IMR-90 (cell line): ENCODE results near the gene ARHGAP15. TPM values are rescaled to one million over a fixed set of nuclear protein-coding genes. Genes with fewer than 3 reads are reported as not detected.

Experiments used
- ATAC-seq: fragments of 200-7000 bp; cut with Tn5 transposase; 2 replicates; pipeline ENCODE4 v1.9.1; 2020; ENCODE audit warnings: low read depth, mild to moderate bottlenecking, moderate library complexity
- BruUV-seq: library from RNA; stranded (reverse); fragments of 400-500 nt; replicated peaks from 2 replicates; lab custom pipeline; 2021; lab: Mats Ljungman, UMichigan
- CTCF ChIA-PET: fragments of 300-600 bp; formaldehyde crosslinking; extraction: SDS; loops from one replicate; lab custom pipeline; 2021; ENCODE audit warnings: antibody characterized with exemption; lab: Yijun Ruan, JAX
- POLR2A ChIA-PET: fragments of 300-600 bp; sonication (Branson Sonifier 250); formaldehyde crosslinking; loops from one replicate; lab custom pipeline; 2022; ENCODE audit warnings: antibody characterized with exemption; ENCODE audit not compliant: unreplicated experiment; lab: Charles Lee
- DNase-seq: peaks from one replicate; pipeline ENCODE4 v3.0.0; 2013
- H2AFZ ChIP-seq: replicated peaks from 2 replicates; pipeline ENCODE3; 2013; ENCODE audit warnings: low read length, mild to moderate bottlenecking; ENCODE audit not compliant: poor library complexity
- H2AK5ac ChIP-seq: 2 replicates; pipeline ENCODE4 v1.6.1; 2013; ENCODE audit warnings: low read depth, low read length, inconsistent platforms
- H2AK9ac ChIP-seq: replicated peaks from 2 replicates; pipeline ENCODE3; 2013; ENCODE audit warnings: mild to moderate bottlenecking, low read depth, low read length, moderate library complexity; ENCODE audit not compliant: poor library complexity
- H2BK120ac ChIP-seq: 2 replicates; pipeline ENCODE4 v1.6.1; 2013; ENCODE audit warnings: low read depth, low read length, inconsistent platforms
- H2BK15ac ChIP-seq: 3 replicates; pipeline ENCODE4 v1.6.1; 2013; ENCODE audit warnings: low read depth, low read length, inconsistent platforms
- H2BK20ac ChIP-seq: 2 replicates; pipeline ENCODE4 v1.6.1; 2013; ENCODE audit warnings: low read depth, mild to moderate bottlenecking, inconsistent platforms, low read length, moderate library complexity
- H2BK5ac ChIP-seq: 2 replicates; pipeline ENCODE4 v1.6.1; 2013; ENCODE audit warnings: mild to moderate bottlenecking, low read depth, low read length, inconsistent platforms; ENCODE audit not compliant: poor library complexity, severe bottlenecking
- H3K14ac ChIP-seq: replicated peaks from 2 replicates; pipeline ENCODE4 v1.6.1; 2013; ENCODE audit warnings: low read depth, low read length, inconsistent platforms
- H3K18ac ChIP-seq: 2 replicates; pipeline ENCODE4 v1.6.1; 2013; ENCODE audit warnings: low read depth, low read length, control low read depth
- H3K23ac ChIP-seq: 2 replicates; pipeline ENCODE4 v1.6.1; 2013; ENCODE audit warnings: low read depth, low read length, inconsistent platforms
- H3K27ac ChIP-seq: 2 replicates; pipeline ENCODE4 v1.5.1; 2013; ENCODE audit warnings: mild to moderate bottlenecking, control low read depth, low read length; ENCODE audit not compliant: insufficient read depth
- H3K27me3 ChIP-seq: 2 replicates; pipeline ENCODE4 v1.6.1; 2013; ENCODE audit warnings: low read length; ENCODE audit not compliant: control insufficient read depth, insufficient read depth
- H3K36me3 ChIP-seq: 2 replicates; pipeline ENCODE4 v1.6.1; 2013; ENCODE audit warnings: low read length, mixed read lengths; ENCODE audit not compliant: control insufficient read depth, insufficient read depth
- H3K4ac ChIP-seq: 2 replicates; pipeline ENCODE4 v1.6.1; 2013; ENCODE audit warnings: low read depth, low read length, inconsistent platforms
- H3K4me1 ChIP-seq: 2 replicates; pipeline ENCODE4 v1.6.1; 2013; ENCODE audit warnings: low read length, mixed read lengths; ENCODE audit not compliant: control insufficient read depth, insufficient read depth
- H3K4me2 ChIP-seq: 2 replicates; pipeline ENCODE4 v1.6.1; 2013; ENCODE audit warnings: low read depth, mild to moderate bottlenecking, control low read depth, low read length, moderate library complexity
- H3K4me3 ChIP-seq: 2 replicates; pipeline ENCODE4 v1.5.1; 2013; ENCODE audit warnings: low read depth, mild to moderate bottlenecking, control low read depth, low read length, moderate library complexity; ENCODE audit not compliant: insufficient read depth
- H3K56ac ChIP-seq: 2 replicates; pipeline ENCODE4 v1.6.1; 2013; ENCODE audit warnings: low read length, inconsistent platforms; ENCODE audit not compliant: insufficient read depth; ENCODE audit errors: extremely low read depth
- H3K79me1 ChIP-seq, 2 experiments: 2 replicates each; pipeline ENCODE4 v1.6.1; 2013; ENCODE audit warnings: low read length in 2 of 2, inconsistent platforms in 1 of 2, low read depth in 1 of 2
- H3K9ac ChIP-seq: 2 replicates; pipeline ENCODE4 v1.6.1; 2013; ENCODE audit warnings: low read depth, low read length, control low read depth
- H3K9me1 ChIP-seq: 2 replicates; pipeline ENCODE4 v1.6.1; 2013; ENCODE audit warnings: low read length, inconsistent platforms; ENCODE audit not compliant: insufficient read depth
- H3K9me3 ChIP-seq: 2 replicates; pipeline ENCODE4 v1.6.1; 2013; ENCODE audit warnings: low read length; ENCODE audit not compliant: control insufficient read depth, insufficient read depth
- H4K20me1 ChIP-seq: 2 replicates; pipeline ENCODE4 v1.6.1; 2013; ENCODE audit warnings: low read length, inconsistent platforms; ENCODE audit not compliant: insufficient read depth
- H4K5ac ChIP-seq: 2 replicates; pipeline ENCODE4 v1.6.1; 2013; ENCODE audit warnings: mild to moderate bottlenecking, low read depth, low read length, control low read depth
- H4K8ac ChIP-seq, 2 experiments: 2 replicates each; pipeline ENCODE4 v1.6.1; 2013; ENCODE audit warnings: low read depth in 2 of 2, low read length in 2 of 2, control low read depth in 1 of 2, inconsistent platforms in 1 of 2
- H4K91ac ChIP-seq: 2 replicates; pipeline ENCODE4 v1.6.1; 2013; ENCODE audit warnings: low read depth, low read length, inconsistent platforms; ENCODE audit not compliant: insufficient read depth
- BHLHE40 ChIP-seq: fragments of 150-350 bp; IDR thresholded peaks from 2 replicates; pipeline ENCODE4 v1.6.1; 2016; ENCODE audit warnings: mild to moderate bottlenecking, low read depth, low read length
- CHD1 ChIP-seq: IDR thresholded peaks from 2 replicates; pipeline ENCODE4 v1.6.1; 2012; ENCODE audit warnings: low read depth, low read length, improper control_type of control experiment
- CTCF ChIP-seq: conservative IDR thresholded peaks from 2 replicates; pipeline ENCODE4 v1.5.1; 2012; ENCODE audit warnings: mild to moderate bottlenecking, low read depth, low read length, improper control_type of control experiment
- FOS ChIP-seq: fragments of 150-350 bp; IDR thresholded peaks from 2 replicates; pipeline ENCODE4 v1.6.1; 2016; ENCODE audit warnings: low read depth, low read length
- MAZ ChIP-seq: IDR thresholded peaks from 2 replicates; pipeline ENCODE4 v1.6.1; 2012; ENCODE audit warnings: low read depth, mild to moderate bottlenecking, low read length, improper control_type of control experiment, moderate library complexity, borderline replicate concordance
- MXI1 ChIP-seq: IDR thresholded peaks from 2 replicates; pipeline ENCODE4 v1.6.1; 2012; ENCODE audit warnings: low read depth, mild to moderate bottlenecking, low read length, moderate library complexity, borderline replicate concordance
- POLR2A ChIP-seq: IDR thresholded peaks from 2 replicates; pipeline ENCODE4 v1.6.1; 2012; ENCODE audit warnings: mild to moderate bottlenecking, low read depth, low read length
- RCOR1 ChIP-seq: IDR thresholded peaks from 2 replicates; pipeline ENCODE4 v1.6.1; 2012; ENCODE audit warnings: mild to moderate bottlenecking, low read length, improper control_type of control experiment; ENCODE audit not compliant: insufficient replicate concordance
- RFX5 ChIP-seq: IDR thresholded peaks from 2 replicates; pipeline ENCODE4 v1.8.0; 2012; ENCODE audit warnings: low read depth, mild to moderate bottlenecking, low read length, moderate library complexity
- WGBS, 2 experiments: methylation state at CpG; one replicate each; pipeline versions ENCODE4 v1.1.5 to v1.1.7; 2013; ENCODE audit warnings: missing lambda C conversion rate in 2 of 2; ENCODE audit not compliant: insufficient read length in 1 of 2; ENCODE audit errors: extremely low coverage in 2 of 2; 5-methylcytosine and 5-hydroxymethylcytosine counted together
- dilution Hi-C: fragments of 300-500 bp; cut with HindIII; formaldehyde crosslinking; loops from one replicate; pipeline ENCODE4 v1.14.3; 2018; ENCODE audit warnings: low sequenced_read_pairs; ENCODE audit not compliant: unreplicated experiment
- in situ Hi-C: fragments of 300-500 bp; cut with MboI; formaldehyde crosslinking; loops from 3 replicates; pipeline ENCODE4 v1.14.3; 2019; ENCODE audit warnings: low sequenced_read_pairs, inconsistent platforms, mixed read lengths
- intact Hi-C: fragments of 100-400 bp; cut with micrococcal nuclease; formaldehyde crosslinking; loops from 2 replicates; pipeline ENCODE4 v1.10.0; 2022
- polyA plus RNA-seq, 3 experiments: library from polyadenylated mRNA; depleted of rRNA; stranded (reverse); fragments of >200 nt; gene quantifications; 2 replicates each; pipeline ENCODE4 v1.2.3, GENCODE V29; 2012; ENCODE audit warnings: low replicate concordance in 1 of 3
- total RNA-seq: library from RNA; depleted of rRNA; stranded (reverse); fragments of >200 nt; gene quantifications from 2 replicates; pipeline ENCODE4 v1.2.3, GENCODE V29; 2012
- TF ChIP-seq, protein P1 (sequence below): fragments of 150-350 bp; IDR thresholded peaks from 2 replicates; pipeline ENCODE4 v1.6.1; 2016; ENCODE audit warnings: low read depth, mild to moderate bottlenecking, low read length, moderate library complexity, borderline replicate concordance
- TF ChIP-seq, protein P2 (sequence below): fragments of 150-350 bp; IDR thresholded peaks from 2 replicates; pipeline ENCODE4 v1.6.1; 2017; ENCODE audit warnings: mild to moderate bottlenecking, antibody characterized with exemption, low read length, low read depth

ARHGAP15 gene
- total and polyA plus RNA-seq, 2 of the 4 experiments (the other 2 are of a cell fraction), result not detected

DNA sequence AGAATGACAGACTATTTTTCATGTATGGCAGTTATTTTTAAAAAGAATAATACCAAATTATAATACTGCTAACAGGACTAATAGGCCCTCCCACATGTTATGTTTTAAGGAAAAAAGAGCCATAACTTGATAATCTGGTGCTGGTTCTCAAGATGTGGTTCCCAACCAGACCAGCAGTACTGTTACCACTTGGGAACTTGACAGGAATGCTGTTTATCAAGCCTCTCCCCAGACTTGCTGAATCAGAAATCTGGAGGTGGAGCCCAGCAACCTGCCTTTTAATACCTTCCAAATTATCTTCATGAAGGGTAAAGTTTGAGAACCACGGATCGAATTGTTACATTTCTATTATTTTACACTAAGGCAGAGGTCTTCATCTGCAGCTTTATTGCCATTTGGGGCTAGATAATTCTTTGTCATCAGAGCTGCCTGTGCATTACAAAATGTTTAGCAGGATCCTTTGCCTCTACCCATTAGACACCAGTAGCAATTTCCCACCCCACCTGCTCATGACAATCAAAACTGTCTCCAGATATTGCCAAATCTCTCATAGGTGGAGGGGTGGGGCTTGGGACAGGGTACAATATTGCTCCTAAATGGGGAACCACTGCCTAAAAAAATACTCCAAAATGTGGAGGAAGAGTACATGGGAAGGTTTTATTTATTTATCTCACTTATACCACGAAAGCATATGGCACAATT, 629.6 kb downstream of the ARHGAP15 start:
- Histone ChIP-seq H4K5ac (no peak overlapping the region), H2BK120ac (no peak overlapping the region), H4K8ac (no peak overlapping the region), H2BK5ac (no peak overlapping the region), H2AFZ (no peak overlapping the region), H3K18ac (no peak overlapping the region), H3K14ac (no peak overlapping the region), H3K36me3 (no peaks in the 10 kb centered on the region), H2AK9ac (no peak overlapping the region), H3K4me1 (no peaks in the 10 kb centered on the region), H4K20me1 (no peaks in the 10 kb centered on the region), H3K4me3 (no peak overlapping the region), H3K4ac (no peak overlapping the region), H3K4me2 (no peak overlapping the region), H2BK20ac (no peak overlapping the region), H3K56ac (no peak overlapping the region), H3K9me3 (no peaks in the 10 kb centered on the region), H3K9ac (no peak overlapping the region), H2BK15ac (no peak overlapping the region), H3K23ac (no peak overlapping the region), H3K79me1 (no peaks in the 10 kb centered on the region), H4K91ac (no peak overlapping the region), H3K9me1 (no peaks in the 10 kb centered on the region), H3K27me3 (no peaks in the 10 kb centered on the region), H3K27ac (no peak overlapping the region), H2AK5ac (no peak overlapping the region)
- dilution Hi-C loops (no loop called here), intact Hi-C loops (no loop called here), in situ Hi-C loops (no loop called here)
- ChIA-PET CTCF (no interaction called here), POLR2A (no interaction called here)
- TF ChIP-seq MXI1, result no peak
- TF ChIP-seq, protein P1, sequence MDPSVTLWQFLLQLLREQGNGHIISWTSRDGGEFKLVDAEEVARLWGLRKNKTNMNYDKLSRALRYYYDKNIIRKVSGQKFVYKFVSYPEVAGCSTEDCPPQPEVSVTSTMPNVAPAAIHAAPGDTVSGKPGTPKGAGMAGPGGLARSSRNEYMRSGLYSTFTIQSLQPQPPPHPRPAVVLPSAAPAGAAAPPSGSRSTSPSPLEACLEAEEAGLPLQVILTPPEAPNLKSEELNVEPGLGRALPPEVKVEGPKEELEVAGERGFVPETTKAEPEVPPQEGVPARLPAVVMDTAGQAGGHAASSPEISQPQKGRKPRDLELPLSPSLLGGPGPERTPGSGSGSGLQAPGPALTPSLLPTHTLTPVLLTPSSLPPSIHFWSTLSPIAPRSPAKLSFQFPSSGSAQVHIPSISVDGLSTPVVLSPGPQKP, result no peak
- TF ChIP-seq BHLHE40, result no peak
- TF ChIP-seq FOS, result no peak
- no peak for TF ChIP-seq MAZ
- TF ChIP-seq POLR2A, result no peak
- TF ChIP-seq, protein P2, sequence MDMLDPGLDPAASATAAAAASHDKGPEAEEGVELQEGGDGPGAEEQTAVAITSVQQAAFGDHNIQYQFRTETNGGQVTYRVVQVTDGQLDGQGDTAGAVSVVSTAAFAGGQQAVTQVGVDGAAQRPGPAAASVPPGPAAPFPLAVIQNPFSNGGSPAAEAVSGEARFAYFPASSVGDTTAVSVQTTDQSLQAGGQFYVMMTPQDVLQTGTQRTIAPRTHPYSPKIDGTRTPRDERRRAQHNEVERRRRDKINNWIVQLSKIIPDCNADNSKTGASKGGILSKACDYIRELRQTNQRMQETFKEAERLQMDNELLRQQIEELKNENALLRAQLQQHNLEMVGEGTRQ, result no peak
- TF ChIP-seq RFX5, result no peak
- no peak for TF ChIP-seq CTCF
- no peak for TF ChIP-seq CHD1
- TF ChIP-seq RCOR1, result no peak
- DNase-seq, result peak; percentile 23
- no CpG with 5 or more reads among the region's 3 CpGs for WGBS, 2 experiments
- ATAC-seq, result peak; percentile 67; the same call in 1 of the 2 replicates
- BruUV-seq, result no TSS peak
